IMR-90 (cell line): ENCODE data around the gene MT1X. TPM values are rescaled to one million over a fixed set of nuclear protein-coding genes. Genes with fewer than 3 reads are reported as not detected.

Experiments used
- ATAC-seq: fragments of 200-7000 bp; cut with Tn5 transposase; 2 replicates; pipeline ENCODE4 v1.9.1; 2020; ENCODE audit warnings: low read depth, mild to moderate bottlenecking, moderate library complexity
- BruUV-seq: library from RNA; stranded (reverse); fragments of 400-500 nt; replicated peaks from 2 replicates; lab custom pipeline; 2021; lab: Mats Ljungman, UMichigan
- CTCF ChIA-PET: fragments of 300-600 bp; formaldehyde crosslinking; extraction: SDS; loops from one replicate; lab custom pipeline; 2021; ENCODE audit warnings: antibody characterized with exemption; lab: Yijun Ruan, JAX
- POLR2A ChIA-PET: fragments of 300-600 bp; sonication (Branson Sonifier 250); formaldehyde crosslinking; loops from one replicate; lab custom pipeline; 2022; ENCODE audit warnings: antibody characterized with exemption; ENCODE audit not compliant: unreplicated experiment; lab: Charles Lee
- DNase-seq: peaks from one replicate; pipeline ENCODE4 v3.0.0; 2013
- H2AFZ ChIP-seq: replicated peaks from 2 replicates; pipeline ENCODE3; 2013; ENCODE audit warnings: low read length, mild to moderate bottlenecking; ENCODE audit not compliant: poor library complexity
- H2AK5ac ChIP-seq: 2 replicates; pipeline ENCODE4 v1.6.1; 2013; ENCODE audit warnings: low read depth, low read length, inconsistent platforms
- H2AK9ac ChIP-seq: replicated peaks from 2 replicates; pipeline ENCODE3; 2013; ENCODE audit warnings: mild to moderate bottlenecking, low read depth, low read length, moderate library complexity; ENCODE audit not compliant: poor library complexity
- H2BK120ac ChIP-seq: 2 replicates; pipeline ENCODE4 v1.6.1; 2013; ENCODE audit warnings: low read depth, low read length, inconsistent platforms
- H2BK15ac ChIP-seq: 3 replicates; pipeline ENCODE4 v1.6.1; 2013; ENCODE audit warnings: low read depth, low read length, inconsistent platforms
- H2BK20ac ChIP-seq: 2 replicates; pipeline ENCODE4 v1.6.1; 2013; ENCODE audit warnings: low read depth, mild to moderate bottlenecking, inconsistent platforms, low read length, moderate library complexity
- H2BK5ac ChIP-seq: 2 replicates; pipeline ENCODE4 v1.6.1; 2013; ENCODE audit warnings: mild to moderate bottlenecking, low read depth, low read length, inconsistent platforms; ENCODE audit not compliant: poor library complexity, severe bottlenecking
- H3K14ac ChIP-seq: replicated peaks from 2 replicates; pipeline ENCODE4 v1.6.1; 2013; ENCODE audit warnings: low read depth, low read length, inconsistent platforms
- H3K18ac ChIP-seq: 2 replicates; pipeline ENCODE4 v1.6.1; 2013; ENCODE audit warnings: low read depth, low read length, control low read depth
- H3K23ac ChIP-seq: 2 replicates; pipeline ENCODE4 v1.6.1; 2013; ENCODE audit warnings: low read depth, low read length, inconsistent platforms
- H3K27ac ChIP-seq: 2 replicates; pipeline ENCODE4 v1.5.1; 2013; ENCODE audit warnings: mild to moderate bottlenecking, control low read depth, low read length; ENCODE audit not compliant: insufficient read depth
- H3K27me3 ChIP-seq: 2 replicates; pipeline ENCODE4 v1.6.1; 2013; ENCODE audit warnings: low read length; ENCODE audit not compliant: control insufficient read depth, insufficient read depth
- H3K36me3 ChIP-seq: 2 replicates; pipeline ENCODE4 v1.6.1; 2013; ENCODE audit warnings: low read length, mixed read lengths; ENCODE audit not compliant: control insufficient read depth, insufficient read depth
- H3K4ac ChIP-seq: 2 replicates; pipeline ENCODE4 v1.6.1; 2013; ENCODE audit warnings: low read depth, low read length, inconsistent platforms
- H3K4me1 ChIP-seq: 2 replicates; pipeline ENCODE4 v1.6.1; 2013; ENCODE audit warnings: low read length, mixed read lengths; ENCODE audit not compliant: control insufficient read depth, insufficient read depth
- H3K4me2 ChIP-seq: 2 replicates; pipeline ENCODE4 v1.6.1; 2013; ENCODE audit warnings: low read depth, mild to moderate bottlenecking, control low read depth, low read length, moderate library complexity
- H3K4me3 ChIP-seq: 2 replicates; pipeline ENCODE4 v1.5.1; 2013; ENCODE audit warnings: low read depth, mild to moderate bottlenecking, control low read depth, low read length, moderate library complexity; ENCODE audit not compliant: insufficient read depth
- H3K56ac ChIP-seq: 2 replicates; pipeline ENCODE4 v1.6.1; 2013; ENCODE audit warnings: low read length, inconsistent platforms; ENCODE audit not compliant: insufficient read depth; ENCODE audit errors: extremely low read depth
- H3K79me1 ChIP-seq, 2 experiments: 2 replicates each; pipeline ENCODE4 v1.6.1; 2013; ENCODE audit warnings: low read length in 2 of 2, inconsistent platforms in 1 of 2, low read depth in 1 of 2
- H3K9ac ChIP-seq: 2 replicates; pipeline ENCODE4 v1.6.1; 2013; ENCODE audit warnings: low read depth, low read length, control low read depth
- H3K9me1 ChIP-seq: 2 replicates; pipeline ENCODE4 v1.6.1; 2013; ENCODE audit warnings: low read length, inconsistent platforms; ENCODE audit not compliant: insufficient read depth
- H3K9me3 ChIP-seq: 2 replicates; pipeline ENCODE4 v1.6.1; 2013; ENCODE audit warnings: low read length; ENCODE audit not compliant: control insufficient read depth, insufficient read depth
- H4K20me1 ChIP-seq: 2 replicates; pipeline ENCODE4 v1.6.1; 2013; ENCODE audit warnings: low read length, inconsistent platforms; ENCODE audit not compliant: insufficient read depth
- H4K5ac ChIP-seq: 2 replicates; pipeline ENCODE4 v1.6.1; 2013; ENCODE audit warnings: mild to moderate bottlenecking, low read depth, low read length, control low read depth
- H4K8ac ChIP-seq, 2 experiments: 2 replicates each; pipeline ENCODE4 v1.6.1; 2013; ENCODE audit warnings: low read depth in 2 of 2, low read length in 2 of 2, control low read depth in 1 of 2, inconsistent platforms in 1 of 2
- H4K91ac ChIP-seq: 2 replicates; pipeline ENCODE4 v1.6.1; 2013; ENCODE audit warnings: low read depth, low read length, inconsistent platforms; ENCODE audit not compliant: insufficient read depth
- BHLHE40 ChIP-seq: fragments of 150-350 bp; IDR thresholded peaks from 2 replicates; pipeline ENCODE4 v1.6.1; 2016; ENCODE audit warnings: mild to moderate bottlenecking, low read depth, low read length
- CEBPB ChIP-seq: IDR thresholded peaks from 2 replicates; pipeline ENCODE4 v1.6.1; 2012; ENCODE audit warnings: low read depth, low read length, improper control_type of control experiment
- CHD1 ChIP-seq: IDR thresholded peaks from 2 replicates; pipeline ENCODE4 v1.6.1; 2012; ENCODE audit warnings: low read depth, low read length, improper control_type of control experiment
- CTCF ChIP-seq: conservative IDR thresholded peaks from 2 replicates; pipeline ENCODE4 v1.5.1; 2012; ENCODE audit warnings: mild to moderate bottlenecking, low read depth, low read length, improper control_type of control experiment
- ELK1 ChIP-seq: fragments of 150-350 bp; IDR thresholded peaks from 2 replicates; pipeline ENCODE4 v1.6.1; 2016; ENCODE audit warnings: low read depth, mild to moderate bottlenecking, low read length, moderate library complexity, borderline replicate concordance
- FOS ChIP-seq: fragments of 150-350 bp; IDR thresholded peaks from 2 replicates; pipeline ENCODE4 v1.6.1; 2016; ENCODE audit warnings: low read depth, low read length
- MAFK ChIP-seq: IDR thresholded peaks from 2 replicates; pipeline ENCODE4 v1.6.1; 2012; ENCODE audit warnings: low read depth, low read length, improper control_type of control experiment
- MAZ ChIP-seq: IDR thresholded peaks from 2 replicates; pipeline ENCODE4 v1.6.1; 2012; ENCODE audit warnings: low read depth, mild to moderate bottlenecking, low read length, improper control_type of control experiment, moderate library complexity, borderline replicate concordance
- MXI1 ChIP-seq: IDR thresholded peaks from 2 replicates; pipeline ENCODE4 v1.6.1; 2012; ENCODE audit warnings: low read depth, mild to moderate bottlenecking, low read length, moderate library complexity, borderline replicate concordance
- NFE2L2 ChIP-seq: fragments of 150-350 bp; IDR thresholded peaks from 2 replicates; pipeline ENCODE4 v1.6.1; 2016; ENCODE audit warnings: low read depth, mild to moderate bottlenecking, low read length
- POLR2A ChIP-seq: IDR thresholded peaks from 2 replicates; pipeline ENCODE4 v1.6.1; 2012; ENCODE audit warnings: mild to moderate bottlenecking, low read depth, low read length
- RAD21 ChIP-seq: IDR thresholded peaks from 2 replicates; pipeline ENCODE4 v1.6.1; 2012; ENCODE audit warnings: low read length, improper control_type of control experiment
- RCOR1 ChIP-seq: IDR thresholded peaks from 2 replicates; pipeline ENCODE4 v1.6.1; 2012; ENCODE audit warnings: mild to moderate bottlenecking, low read length, improper control_type of control experiment; ENCODE audit not compliant: insufficient replicate concordance
- RFX5 ChIP-seq: IDR thresholded peaks from 2 replicates; pipeline ENCODE4 v1.8.0; 2012; ENCODE audit warnings: low read depth, mild to moderate bottlenecking, low read length, moderate library complexity
- SMC3 ChIP-seq: fragments of 150-350 bp; IDR thresholded peaks from 2 replicates; pipeline ENCODE4 v1.6.1; 2016; ENCODE audit warnings: low read depth, mild to moderate bottlenecking, antibody characterized with exemption, low read length, moderate library complexity
- USF2 ChIP-seq: fragments of 150-350 bp; IDR thresholded peaks from 2 replicates; pipeline ENCODE4 v1.6.1; 2017; ENCODE audit warnings: mild to moderate bottlenecking, antibody characterized with exemption, low read length, low read depth
- WGBS, 2 experiments: methylation state at CpG; one replicate each; pipeline versions ENCODE4 v1.1.5 to v1.1.7; 2013; ENCODE audit warnings: missing lambda C conversion rate in 2 of 2; ENCODE audit not compliant: insufficient read length in 1 of 2; ENCODE audit errors: extremely low coverage in 2 of 2; 5-methylcytosine and 5-hydroxymethylcytosine counted together
- dilution Hi-C: fragments of 300-500 bp; cut with HindIII; formaldehyde crosslinking; loops from one replicate; pipeline ENCODE4 v1.14.3; 2018; ENCODE audit warnings: low sequenced_read_pairs; ENCODE audit not compliant: unreplicated experiment
- in situ Hi-C: fragments of 300-500 bp; cut with MboI; formaldehyde crosslinking; loops from 3 replicates; pipeline ENCODE4 v1.14.3; 2019; ENCODE audit warnings: low sequenced_read_pairs, inconsistent platforms, mixed read lengths
- intact Hi-C: fragments of 100-400 bp; cut with micrococcal nuclease; formaldehyde crosslinking; loops from 2 replicates; pipeline ENCODE4 v1.10.0; 2022
- polyA plus RNA-seq, 3 experiments: library from polyadenylated mRNA; depleted of rRNA; stranded (reverse); fragments of >200 nt; gene quantifications; 2 replicates each; pipeline ENCODE4 v1.2.3, GENCODE V29; 2012; ENCODE audit warnings: low replicate concordance in 1 of 3
- total RNA-seq: library from RNA; depleted of rRNA; stranded (reverse); fragments of >200 nt; gene quantifications from 2 replicates; pipeline ENCODE4 v1.2.3, GENCODE V29; 2012

Gene MT1X
- total and polyA plus RNA-seq, 2 of the 4 experiments (the other 2 are of a cell fraction): 5.6 to 170 TPM

GRCh38 chr16:56679078-56679730, 3.1 kb upstream of the MT1X start:
- H3K27ac ChIP-seq: no peak overlapping the region
- H2BK120ac ChIP-seq: no peak overlapping the region
- H3K14ac ChIP-seq: no peak overlapping the region
- peaks cover 3% of the 10 kb centered on the region in 2 experiments; a peak in 1 of 4 replicates for H3K79me1 ChIP-seq
- H2AK9ac ChIP-seq: no peak overlapping the region
- no peaks in the 10 kb centered on the region for H3K9me3 ChIP-seq
- H3K27me3 ChIP-seq: peaks cover 24% of the 10 kb centered on the region
- intact Hi-C loops: no loop called here
- H2BK20ac ChIP-seq: no peak overlapping the region
- no peak overlapping the region for H4K91ac ChIP-seq
- dilution Hi-C loops: no loop called here
- TF ChIP-seq SMC3 (no peak), CHD1 (no peak), USF2 (no peak), CEBPB (no peak), RFX5 (no peak), MXI1 (no peak), BHLHE40 (no peak), RAD21 (no peak), MAFK (no peak), CTCF (no peak), NFE2L2 (no peak), ELK1 (no peak), MAZ (no peak), POLR2A (no peak), FOS (no peak), RCOR1 (no peak)
- H3K23ac ChIP-seq: no peak overlapping the region
- in situ Hi-C loops: no loop called here
- H2BK15ac ChIP-seq: no peak overlapping the region
- H3K36me3 ChIP-seq: no peaks in the 10 kb centered on the region
- no peak overlapping the region for H4K5ac ChIP-seq
- H3K4me3 ChIP-seq: no peak overlapping the region
- no peak overlapping the region for H3K4ac ChIP-seq
- no peaks in the 10 kb centered on the region for H4K20me1 ChIP-seq
- CTCF ChIA-PET: no interaction called here
- DNase-seq: no peak
- H3K56ac ChIP-seq: no peak overlapping the region
- POLR2A ChIA-PET: no interaction called here
- H2AK5ac ChIP-seq: no peak overlapping the region
- no TSS peak for BruUV-seq
- no CpG with 5 or more reads among the region's 3 CpGs for WGBS, 2 experiments
- no peaks in the 10 kb centered on the region for H3K9me1 ChIP-seq
- no peak overlapping the region for H4K8ac ChIP-seq
- H2BK5ac ChIP-seq: no peak overlapping the region
- H2AFZ ChIP-seq: no peak overlapping the region
- H3K18ac ChIP-seq: no peak overlapping the region
- H3K4me2 ChIP-seq: no peak overlapping the region
- peaks cover 7% of the 10 kb centered on the region; the same call in 1 of the 2 replicates for H3K4me1 ChIP-seq
- ATAC-seq: no peak
- H3K9ac ChIP-seq: no peak overlapping the region
